Measurements from ENCODE around the gene FAM13B. TPM values are rescaled to one million over a fixed set of nuclear protein-coding genes. Genes with fewer than 3 reads are reported as not detected.
"Not testable (repeated sequence)": the region's sequence is repeated elsewhere in the genome, so short reads cannot be mapped to it uniquely, and the experiment has no call there.

Gene FAM13B
- 6.2 and 6.4 TPM in 2 replicates for total RNA-seq (2014; rRNA removed; shearing (Covaris generic))

DNA sequence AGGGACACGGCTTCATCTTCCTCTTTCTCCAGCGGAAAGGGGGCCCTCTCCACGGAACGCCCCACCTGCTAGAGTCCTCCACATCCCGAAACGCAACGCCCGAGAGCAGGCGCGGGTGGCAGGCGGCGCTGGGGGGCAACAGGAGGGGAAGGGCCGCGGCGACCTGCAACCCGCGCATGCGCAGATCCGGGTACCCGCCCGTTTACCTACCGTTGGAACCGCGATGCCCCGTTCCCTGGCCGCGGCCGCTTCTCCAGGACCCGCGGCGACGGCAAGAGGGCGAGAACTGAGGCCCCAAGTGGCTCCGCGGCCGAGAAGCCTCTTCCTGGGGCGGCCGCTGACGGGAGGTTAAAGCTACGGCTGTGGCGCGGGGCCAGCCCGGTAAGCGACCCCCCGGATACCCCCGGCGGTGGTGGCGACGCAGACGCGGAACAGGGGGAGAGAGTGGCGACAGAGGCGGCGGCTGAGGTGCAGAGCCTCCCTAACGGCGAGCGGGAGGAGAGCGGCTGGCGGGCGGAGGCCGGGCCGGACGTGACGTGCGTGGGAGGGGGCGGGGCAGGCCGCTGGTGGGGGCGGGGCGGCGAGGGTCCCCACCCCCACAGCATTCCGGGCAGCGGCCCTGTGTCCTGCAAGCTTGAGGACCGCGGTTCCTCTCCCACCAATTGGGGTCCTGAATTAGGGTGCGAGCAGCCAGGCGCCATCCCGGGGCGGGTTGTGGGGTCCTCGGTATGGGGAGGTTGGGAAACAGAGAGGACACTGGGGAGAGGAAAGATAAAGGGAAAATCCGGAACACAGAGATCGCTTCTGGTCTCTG lies at the start of gene FAM13B:
Gene FAM13B, minus strand, starts transcription at position 508 of the 814 bp plus-strand sequence. CDS start 13,968 bp downstream, outside the sequence.
- peak; percentile 59 for DNase-seq (ENCODE audit: low read depth)

DNA sequence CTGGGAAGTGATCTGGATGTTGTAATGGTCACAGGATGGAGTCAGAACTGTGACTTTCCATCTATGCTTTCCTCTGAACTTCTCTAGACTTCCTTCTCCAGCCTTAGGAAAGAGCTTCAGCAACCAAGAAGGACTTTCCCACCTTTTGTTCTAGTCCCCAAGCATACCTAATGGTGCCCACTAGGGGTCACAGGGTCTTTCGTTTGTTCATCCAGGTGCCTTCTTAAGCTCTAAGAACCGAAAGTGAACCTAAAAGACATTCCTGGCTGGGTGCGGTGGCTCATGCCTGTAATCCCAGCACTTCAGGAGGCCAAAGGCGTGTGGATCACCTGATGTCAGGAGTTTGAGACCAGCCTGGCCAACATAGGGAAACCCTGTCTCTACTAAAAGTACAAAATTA lies 49.2 kb upstream of the FAM13B start:
- DNase-seq (ENCODE audit: low read depth) = no peak

DNA sequence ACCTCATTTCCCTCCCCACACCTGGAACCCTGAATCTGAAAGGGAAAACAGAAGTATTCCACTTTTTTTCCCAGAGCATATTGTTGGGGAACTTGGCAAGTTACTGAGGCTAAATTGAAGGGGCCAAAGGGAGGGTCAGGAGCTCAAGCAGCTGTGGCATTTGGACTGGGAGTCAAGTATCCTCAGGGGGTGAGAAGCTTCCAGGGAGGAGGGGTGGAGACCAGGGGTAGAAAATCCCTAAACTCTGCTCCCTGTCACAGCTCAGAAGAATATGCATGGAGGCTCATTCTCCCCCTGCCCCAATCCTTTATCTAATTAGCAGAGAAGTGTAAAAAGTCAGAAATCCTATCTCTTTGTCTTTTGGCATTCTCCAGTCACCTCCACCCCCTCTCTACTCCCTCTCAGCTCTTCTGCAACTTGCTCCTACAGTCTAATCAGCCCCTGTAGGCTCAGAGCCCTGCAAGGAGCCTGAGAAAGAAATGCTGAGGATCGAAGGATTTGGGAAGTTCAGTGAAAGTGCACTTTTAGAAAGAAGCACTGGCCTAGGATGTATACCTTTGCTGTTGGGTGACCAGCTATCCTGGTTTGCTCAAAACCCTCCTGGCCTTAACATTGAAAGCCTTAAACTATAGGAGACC lies 45.2 kb upstream of the FAM13B start:
- DNase-seq (ENCODE audit: low read depth) = no peak

DNA sequence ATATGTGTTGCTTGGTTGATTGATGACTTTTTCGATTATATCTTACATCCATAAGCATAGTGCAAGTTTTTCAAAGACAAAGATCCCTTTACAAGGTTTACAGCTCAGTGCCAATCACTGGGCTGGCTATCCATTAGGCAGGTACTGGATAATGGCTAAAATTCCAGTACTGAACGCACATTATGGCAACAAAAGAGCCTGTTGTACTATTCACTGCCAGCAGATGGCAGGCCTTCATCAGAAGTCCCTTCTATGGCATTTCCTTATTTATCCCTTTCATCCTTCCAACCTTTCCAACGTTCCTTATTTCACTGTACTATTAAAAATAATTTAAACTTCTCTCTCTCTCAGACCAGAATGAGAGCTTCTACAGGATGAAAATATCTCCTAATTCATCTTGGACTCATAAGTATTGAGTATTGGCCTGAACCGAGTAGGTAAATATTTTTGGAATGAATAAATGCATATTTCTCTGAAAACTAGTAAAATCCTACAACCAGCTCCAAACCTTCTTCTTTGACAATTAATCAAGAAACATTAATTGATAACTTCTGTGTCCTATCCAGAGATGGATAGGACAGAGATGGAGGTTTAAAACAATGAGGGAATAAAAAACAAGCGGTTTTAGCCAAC lies 44.3 kb upstream of the FAM13B start:
- peak; percentile 58 for DNase-seq (ENCODE audit: low read depth)

DNA sequence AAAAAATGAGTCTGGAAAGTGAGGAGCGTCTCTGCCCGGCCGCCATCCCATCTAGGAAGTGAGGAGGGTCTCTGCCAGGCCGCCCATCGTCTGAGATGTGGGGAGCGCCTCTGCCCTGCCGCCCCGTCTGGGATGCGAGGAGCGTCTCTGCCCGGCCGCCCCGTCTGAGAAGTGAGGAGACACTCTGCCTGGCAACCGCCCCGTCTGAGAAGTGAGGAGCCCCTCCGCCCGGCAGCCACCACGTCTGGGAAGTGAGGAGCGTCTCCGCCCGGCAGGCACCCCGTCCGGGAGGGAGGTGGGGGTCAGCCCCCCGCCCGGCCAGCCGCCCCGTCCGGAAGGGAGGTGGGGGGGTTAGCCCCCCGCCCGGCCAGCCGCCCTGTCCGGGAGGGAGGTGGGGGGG lies 37.1 kb upstream of the FAM13B start:
- not testable (repeated sequence) for DNase-seq (ENCODE audit: low read depth)

DNA sequence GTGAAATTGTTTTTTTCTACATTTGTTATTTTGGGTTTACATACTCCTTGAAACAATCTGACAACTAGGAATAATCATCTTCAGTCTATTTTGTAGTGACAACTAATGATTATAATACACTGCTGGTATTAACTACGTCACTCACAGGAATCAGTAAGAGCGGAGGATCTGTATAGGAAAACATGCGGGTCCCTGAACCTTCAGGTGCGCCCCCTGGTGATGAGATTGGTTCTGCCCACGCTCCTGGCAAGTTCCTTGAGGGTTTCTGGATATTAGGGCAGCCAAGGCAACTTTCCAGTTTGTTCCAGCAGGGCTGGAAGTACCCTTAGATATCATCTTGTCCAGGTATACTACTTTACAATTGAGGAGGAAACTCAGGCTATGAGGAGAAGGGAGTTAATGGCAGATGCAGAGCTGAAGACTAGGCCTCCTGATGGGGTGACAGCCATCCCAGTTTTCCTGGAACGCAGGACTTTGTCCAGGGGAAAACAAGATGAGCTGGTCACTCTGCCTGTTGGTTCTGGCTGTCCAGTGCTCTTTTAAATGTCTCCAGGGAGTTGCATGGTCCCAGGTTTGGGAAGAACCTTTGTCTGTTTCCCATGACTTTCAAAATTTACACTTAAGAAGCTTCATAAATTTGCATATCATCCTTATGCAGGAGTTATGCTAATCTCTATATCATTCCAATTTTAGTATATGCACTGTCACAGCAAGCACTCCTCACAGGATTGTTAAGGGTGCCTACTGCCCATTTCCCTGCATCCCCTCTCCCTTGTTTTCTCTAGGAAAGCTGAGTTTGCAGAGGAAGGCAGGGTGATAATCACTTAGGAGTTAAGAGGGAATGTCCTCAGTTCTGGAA lies 36.1 kb upstream of the FAM13B start:
- peak; percentile 58 for DNase-seq (ENCODE audit: low read depth)

DNA sequence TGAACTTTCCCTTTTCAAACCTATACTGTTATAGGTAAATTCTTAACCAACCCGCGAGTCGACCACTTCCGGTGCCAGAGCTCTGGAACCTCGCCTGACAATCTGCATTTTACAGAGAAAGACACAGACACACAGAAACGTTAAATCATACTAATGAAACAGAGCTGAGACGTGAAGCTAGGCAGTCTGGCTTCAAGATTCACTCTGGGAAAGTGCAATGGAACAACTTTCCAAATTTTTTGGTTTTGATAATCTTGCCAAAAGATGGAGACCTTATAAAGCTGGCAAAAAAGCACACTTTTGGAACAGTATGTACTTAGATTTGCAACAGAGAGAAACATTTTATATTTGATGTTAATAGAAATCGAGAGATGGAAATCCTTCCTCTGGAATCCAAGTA lies 35.1 kb upstream of the FAM13B start:
- DNase-seq (ENCODE audit: low read depth) = no peak

DNA sequence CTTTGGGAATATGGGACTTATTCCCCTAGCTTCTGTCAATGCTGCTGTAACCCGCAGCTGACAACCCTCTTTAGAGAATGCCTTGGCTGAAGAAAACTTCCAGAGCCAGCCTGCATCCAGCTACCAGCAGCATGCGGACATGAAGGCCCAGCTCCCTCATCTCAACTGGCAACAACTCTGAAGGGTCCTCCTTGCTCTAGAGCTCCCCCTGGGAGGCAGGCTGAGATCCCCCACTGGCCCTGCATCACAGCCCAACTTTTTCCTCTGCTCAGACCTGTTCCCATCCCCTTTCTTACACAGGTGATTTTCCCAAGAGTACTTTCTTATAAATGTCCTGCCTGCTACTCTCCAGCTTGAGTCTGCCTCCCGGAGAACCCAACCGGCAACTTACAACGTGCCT lies 32.2 kb upstream of the FAM13B start:
- DNase-seq (ENCODE audit: low read depth) = no peak

DNA sequence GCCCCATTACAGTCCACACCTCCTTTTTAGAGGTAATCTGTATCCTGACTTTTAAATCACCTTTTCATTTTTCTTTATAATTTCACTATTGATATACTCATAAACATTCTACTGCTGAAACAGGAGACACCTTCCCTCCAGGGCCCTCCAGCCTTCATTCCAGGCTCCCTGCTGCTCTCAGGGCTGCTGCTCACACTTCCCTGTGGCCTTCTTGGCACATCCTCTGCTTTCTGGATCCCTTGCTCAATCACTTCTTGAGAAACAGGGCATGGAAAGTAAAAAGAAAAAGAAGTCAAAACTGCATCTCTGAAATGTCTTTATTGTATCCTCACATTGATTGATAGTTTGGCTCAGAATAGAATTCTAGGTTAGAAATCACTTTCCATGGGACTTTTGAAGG lies 31.6 kb upstream of the FAM13B start:
- no peak for DNase-seq (ENCODE audit: low read depth)

DNA sequence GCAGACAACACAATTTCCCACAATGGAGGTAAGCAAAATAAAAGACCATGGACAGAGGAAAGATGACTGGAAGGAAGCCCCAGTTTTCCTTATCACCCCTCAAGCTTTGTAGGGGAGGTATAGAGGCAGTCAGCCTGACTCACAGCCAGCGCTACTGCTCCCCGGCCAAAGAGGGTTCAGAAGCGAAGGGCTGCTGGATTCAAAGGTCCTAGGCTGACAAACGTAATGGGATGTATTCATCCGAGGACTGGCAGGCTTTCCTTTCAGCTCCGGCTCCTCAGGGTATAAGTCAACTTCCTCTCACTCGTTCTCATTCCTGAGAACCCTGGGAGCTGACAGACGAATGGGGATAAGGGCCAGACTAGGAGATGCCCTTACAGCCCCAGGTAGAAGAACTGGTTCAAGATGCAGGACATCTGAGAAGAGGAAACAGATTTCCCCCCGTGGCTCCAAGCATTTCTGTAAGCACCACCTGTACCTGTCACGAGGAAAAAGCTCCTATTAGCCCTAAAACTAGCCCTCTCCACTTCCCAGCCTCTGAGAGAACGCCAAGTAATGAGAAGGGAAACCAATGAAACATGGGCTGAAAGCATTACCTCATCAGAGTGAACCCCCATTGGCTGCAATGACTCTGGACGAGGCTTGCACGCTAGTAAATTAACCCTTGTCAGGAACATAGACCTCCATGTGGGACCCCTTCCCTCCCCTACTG lies 22.1 kb upstream of the FAM13B start:
- DNase-seq (ENCODE audit: low read depth) = peak; percentile 33

DNA sequence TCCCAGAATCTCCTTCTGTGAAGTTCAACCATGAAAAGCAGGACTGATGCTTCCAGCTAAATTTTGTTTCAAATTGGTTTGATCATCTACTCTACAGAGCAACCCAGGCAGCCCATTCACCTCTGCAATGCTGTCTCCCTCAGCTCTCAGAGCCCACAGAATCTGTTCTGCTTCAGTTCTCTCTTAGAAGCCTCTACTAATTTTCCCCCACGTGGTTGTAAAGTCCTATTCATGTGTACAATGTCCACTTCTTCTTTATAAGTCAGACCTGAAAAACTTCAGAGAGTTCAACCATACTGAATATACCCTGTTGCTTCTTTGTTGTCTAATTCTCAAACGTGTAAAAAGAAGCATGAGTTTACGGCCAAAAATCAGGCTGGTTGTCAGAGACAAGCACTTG lies 21.3 kb upstream of the FAM13B start:
- DNase-seq (ENCODE audit: low read depth) = no peak

DNA sequence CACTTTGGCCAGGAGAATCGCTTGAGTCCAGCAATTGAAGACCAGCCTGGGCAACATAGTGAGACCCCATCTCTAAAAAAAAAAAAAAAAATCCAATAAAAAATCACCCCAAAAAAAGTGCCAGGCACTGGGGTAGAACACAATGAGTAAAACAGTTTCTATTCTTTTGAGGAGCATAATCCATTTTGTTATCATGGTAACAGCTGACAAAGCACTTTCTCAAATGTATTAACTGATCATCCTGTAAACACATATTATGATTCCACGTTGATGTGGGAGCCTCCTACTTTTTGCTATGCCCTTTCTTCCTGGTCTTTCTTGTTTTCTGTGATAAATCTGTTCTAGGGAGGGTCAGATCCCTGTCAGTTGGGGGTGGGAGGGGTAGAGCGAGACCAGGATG lies 20.7 kb upstream of the FAM13B start:
- no peak for DNase-seq (ENCODE audit: low read depth)

DNA sequence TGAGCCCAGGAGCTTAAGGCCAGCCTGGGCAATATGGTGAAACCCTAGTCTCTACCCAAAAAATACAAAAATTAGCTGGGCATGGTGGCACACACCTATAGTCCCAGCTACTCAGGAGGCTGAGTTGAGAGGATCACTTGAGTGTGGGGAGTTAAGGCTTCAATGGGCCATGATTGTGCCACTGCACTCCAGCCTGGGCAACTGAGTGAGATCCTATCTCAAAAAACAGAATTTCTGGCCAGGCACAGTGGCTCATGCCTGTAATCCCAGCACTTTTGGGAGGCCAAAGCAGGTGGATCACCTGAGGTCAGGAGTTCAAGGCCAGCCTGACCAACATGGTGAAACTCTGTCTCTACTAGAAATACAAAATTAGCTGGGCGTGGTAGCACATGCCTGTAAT lies 19.8 kb upstream of the FAM13B start:
- not testable (repeated sequence) for DNase-seq (ENCODE audit: low read depth)

DNA sequence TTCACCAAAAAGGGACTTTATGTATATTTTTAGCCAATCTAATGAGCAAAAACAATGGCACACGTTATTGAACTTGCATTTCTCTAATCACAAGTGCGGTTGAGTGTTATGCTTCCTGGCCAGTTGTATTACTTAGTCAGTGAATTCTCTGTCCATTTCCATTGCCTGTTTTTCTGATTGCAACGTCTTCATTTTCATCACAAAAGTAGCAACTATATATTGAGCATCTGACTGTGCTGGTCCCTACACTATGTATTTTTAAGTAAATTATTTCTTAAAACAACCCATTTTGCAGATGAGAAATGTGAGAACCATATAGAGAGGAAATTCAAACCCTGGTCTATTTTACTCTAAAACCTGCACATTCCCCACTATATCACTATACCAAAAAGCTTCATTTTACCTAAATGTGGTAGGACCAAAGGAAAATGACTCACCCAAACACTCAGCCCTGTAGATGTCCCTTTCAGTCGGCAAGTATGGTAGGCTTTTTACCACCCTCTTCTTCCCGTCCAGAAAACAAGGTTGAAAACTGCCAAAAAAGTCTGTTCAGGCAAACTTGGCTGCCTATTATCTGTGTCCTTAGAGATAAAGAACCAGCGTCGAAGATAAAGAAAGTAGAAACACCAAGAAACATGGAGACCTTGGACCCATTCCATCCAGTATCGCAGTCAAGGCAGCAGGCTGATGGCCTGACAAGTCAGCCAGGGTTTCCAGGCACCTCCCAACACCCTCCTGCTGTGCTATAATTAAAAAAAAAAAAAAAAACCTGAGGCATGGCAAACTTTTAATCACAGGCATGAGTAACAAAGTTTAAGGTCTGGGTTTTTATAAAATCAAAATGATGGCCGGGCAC lies 18.8 kb upstream of the FAM13B start:
- DNase-seq (ENCODE audit: low read depth) = no peak

DNA sequence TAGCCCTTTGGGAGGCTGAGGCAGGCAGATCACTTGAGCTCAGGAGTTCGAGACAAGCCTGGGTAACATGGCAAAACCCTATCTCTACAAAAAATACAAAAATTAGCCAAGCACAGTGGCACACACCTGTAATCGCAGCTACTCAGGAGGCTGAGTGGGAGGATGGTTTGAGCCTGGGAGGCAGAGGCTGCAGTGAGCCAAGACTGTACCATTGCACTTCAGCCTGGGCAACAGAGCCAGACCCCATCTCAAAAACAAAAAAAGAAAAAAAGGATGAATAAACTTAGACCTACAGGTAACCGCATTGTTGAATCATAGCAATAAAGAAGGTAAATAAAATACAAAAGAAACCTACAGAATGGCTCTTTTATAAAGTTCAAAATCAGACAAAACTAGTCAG lies 12.4 kb upstream of the FAM13B start:
- not testable (repeated sequence) for DNase-seq (ENCODE audit: low read depth)

DNA sequence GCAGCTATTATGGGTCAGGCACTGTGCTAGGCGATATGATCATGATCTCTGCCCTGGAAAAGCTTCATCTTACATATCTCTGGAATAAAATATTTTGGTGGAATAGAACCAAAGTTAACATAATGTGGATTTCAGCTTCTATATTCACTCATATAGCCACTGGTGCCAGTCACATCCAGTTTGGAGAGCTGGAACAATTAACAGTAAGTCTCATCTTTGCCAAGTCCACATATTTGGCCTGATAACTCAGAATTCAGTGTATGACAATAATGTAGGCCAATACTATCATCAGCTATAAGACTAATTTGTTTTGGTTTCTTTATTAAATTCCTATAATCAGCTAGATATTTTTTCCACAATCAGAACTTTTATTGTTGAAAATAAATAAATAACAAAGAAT lies 5.9 kb upstream of the FAM13B start:
- DNase-seq (ENCODE audit: low read depth) = no peak

DNA sequence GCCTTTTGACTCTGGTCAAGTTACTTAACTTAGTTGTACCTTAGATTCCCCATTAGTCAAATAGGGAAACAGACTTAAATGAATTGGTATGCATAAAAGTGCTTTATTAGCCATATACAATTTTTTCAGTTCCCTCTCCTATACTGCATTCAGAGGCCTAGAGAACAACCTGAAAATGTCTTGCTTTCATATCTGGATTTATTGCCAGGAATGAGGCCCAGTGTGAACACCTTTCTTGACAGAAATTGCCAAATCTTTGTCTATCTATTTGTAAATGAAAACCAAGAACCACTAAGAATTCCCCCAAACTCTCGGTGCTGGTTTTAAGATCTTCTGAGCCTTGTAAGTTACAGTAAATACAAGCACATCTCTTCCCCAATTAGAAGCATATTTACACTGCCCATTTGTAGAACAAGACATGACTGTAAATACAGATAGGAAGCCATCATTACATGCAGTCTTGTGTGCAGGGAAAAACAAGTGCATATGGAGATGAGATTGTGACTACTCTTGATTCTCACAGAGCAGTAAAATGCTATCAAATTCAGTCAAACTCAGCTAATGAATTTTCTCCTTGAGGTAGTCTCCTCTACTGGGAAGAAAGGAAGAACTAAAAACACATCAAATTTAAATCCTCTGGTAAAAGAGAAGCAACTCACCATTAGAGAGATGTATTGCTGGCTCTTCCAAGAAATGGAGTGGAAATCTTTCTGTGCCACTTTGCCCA lies 5.2 kb upstream of the FAM13B start:
- no peak for DNase-seq (ENCODE audit: low read depth)

DNA sequence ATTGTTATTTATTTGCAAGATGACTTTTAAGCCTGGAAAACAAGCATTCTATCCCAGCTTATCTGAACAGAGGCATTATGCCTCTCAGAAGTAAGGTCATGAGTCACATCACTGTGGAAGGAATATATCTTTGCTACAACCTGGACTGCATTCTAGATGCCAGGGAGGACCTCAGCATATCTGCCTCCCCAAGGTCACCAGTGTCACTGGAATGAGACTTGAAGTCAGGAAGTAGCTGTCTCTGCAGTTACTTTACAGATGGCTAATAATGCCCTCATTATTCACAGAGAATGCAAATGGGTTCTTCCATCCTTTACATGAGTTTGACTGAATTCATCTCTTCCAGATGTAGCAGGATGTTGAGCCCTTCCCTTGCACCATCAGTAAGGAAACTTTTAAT lies 4.4 kb upstream of the FAM13B start:
- no peak for DNase-seq (ENCODE audit: low read depth)
